Astrocyte (in vitro differentiated cells and primary cell): ENCODE measurements around the gene CC2D1B. TPM values are rescaled to one million over a fixed set of nuclear protein-coding genes. Genes with fewer than 3 reads are reported as not detected.
A peak's percentile ranks its signal among the peaks of the same experiment; 100 is the strongest.

Experiments
- DNase-seq: peaks from one replicate; pipeline ENCODE4 v3.0.0-alpha.2; 2010; ENCODE audit warnings: low read depth
- FAIRE-seq: peaks from 2 replicates; lab custom pipeline; 2011; peaks lifted over from hg19 to GRCh38; lab: Jason Lieb, UNC
- H2AFZ ChIP-seq: 2 replicates; pipeline ENCODE4 v1.6.0; 2012; ENCODE audit warnings: low read depth, low read length, inconsistent platforms
- H3K27ac ChIP-seq: 2 replicates; pipeline ENCODE4 v1.5.1; 2011; ENCODE audit warnings: low read depth, low read length, inconsistent platforms
- H3K27me3 ChIP-seq: 2 replicates; pipeline ENCODE4 v1.6.0; 2011; ENCODE audit warnings: low read length, inconsistent platforms; ENCODE audit not compliant: insufficient read depth
- H3K36me3 ChIP-seq: 2 replicates; pipeline ENCODE4 v1.5.1; 2011; ENCODE audit warnings: low read length, inconsistent platforms; ENCODE audit not compliant: insufficient read depth
- H3K4me1 ChIP-seq: 2 replicates; pipeline ENCODE4 v1.5.1; 2011; ENCODE audit warnings: low read length, inconsistent platforms; ENCODE audit not compliant: insufficient read depth
- H3K4me2 ChIP-seq: 2 replicates; pipeline ENCODE4 v1.6.0; 2012; ENCODE audit warnings: low read length, inconsistent platforms
- H3K4me3 ChIP-seq: 2 replicates; pipeline ENCODE4 v1.5.1; 2011; ENCODE audit warnings: low read depth, mild to moderate bottlenecking, low read length, inconsistent platforms; ENCODE audit not compliant: insufficient read depth
- H3K79me2 ChIP-seq: 2 replicates; pipeline ENCODE4 v1.6.0; 2012; ENCODE audit warnings: mild to moderate bottlenecking, low read length, inconsistent platforms; ENCODE audit not compliant: insufficient read depth
- H3K9ac ChIP-seq: 2 replicates; pipeline ENCODE4 v1.6.0; 2012; ENCODE audit warnings: mild to moderate bottlenecking, low read length, inconsistent platforms
- H3K9me3 ChIP-seq: 2 replicates; pipeline ENCODE4 v1.5.1; 2012; ENCODE audit warnings: low read depth, mild to moderate bottlenecking, low read length, inconsistent platforms; ENCODE audit not compliant: insufficient read depth
- H4K20me1 ChIP-seq: 2 replicates; pipeline ENCODE4 v1.6.0; 2012; ENCODE audit warnings: low read length, inconsistent platforms; ENCODE audit not compliant: insufficient read depth
- H3K27ac Mint-ChIP-seq: one replicate; pipeline ENCODE4 v1.8.0; 2021; ENCODE audit warnings: mild to moderate bottlenecking, mixed read lengths; ENCODE audit not compliant: unreplicated experiment
- H3K27me3 Mint-ChIP-seq: one replicate; pipeline ENCODE4 v1.8.0; 2021; ENCODE audit warnings: low read depth, mixed read lengths; ENCODE audit not compliant: unreplicated experiment
- H3K36me3 Mint-ChIP-seq: one replicate; pipeline ENCODE4 v1.8.0; 2021; ENCODE audit warnings: low read depth, mixed read lengths; ENCODE audit not compliant: unreplicated experiment
- H3K4me1 Mint-ChIP-seq: one replicate; pipeline ENCODE4 v1.8.0; 2021; ENCODE audit warnings: low read depth, mixed read lengths; ENCODE audit not compliant: unreplicated experiment
- H3K4me3 Mint-ChIP-seq: one replicate; pipeline ENCODE4 v1.8.0; 2021; ENCODE audit warnings: mild to moderate bottlenecking, moderate library complexity, mixed read lengths; ENCODE audit not compliant: unreplicated experiment
- H3K9me3 Mint-ChIP-seq: one replicate; pipeline ENCODE4 v1.8.0; 2021; ENCODE audit warnings: mild to moderate bottlenecking, mixed read lengths; ENCODE audit not compliant: unreplicated experiment
- EZH2 ChIP-seq: IDR thresholded peaks from 2 replicates; pipeline ENCODE4 v1.6.1; 2012; ENCODE audit warnings: mild to moderate bottlenecking, low read length, inconsistent platforms; ENCODE audit not compliant: insufficient read depth
- total RNA-seq: library from RNA; stranded (reverse); gene quantifications from 2 replicates; pipeline ENCODE4 v1.2.1, GENCODE V29; 2021
- TF ChIP-seq, protein P1 (sequence below): IDR thresholded peaks from 2 replicates; pipeline ENCODE4 v1.5.1; 2011; ENCODE audit warnings: low read depth, mild to moderate bottlenecking, inconsistent platforms, low read length, moderate library complexity; ENCODE audit not compliant: insufficient read depth

CC2D1B gene
- total RNA-seq, 1 donor from 2014 or later = 25.6 TPM

GRCh38 chr1:52334906-52335528 is 31.0 kb downstream of the CC2D1B start:
- Mint-ChIP-seq H3K4me3 (no peak overlapping the region), H3K9me3 (no peaks in the 10 kb centered on the region), H3K4me1 (no peaks in the 10 kb centered on the region), H3K36me3 (peaks cover 4% of the 10 kb centered on the region), H3K27ac (peak overlapping the region; percentile 12), H3K27me3 (no peaks in the 10 kb centered on the region)
- no peaks in the 10 kb centered on the region for H4K20me1 ChIP-seq
- H3K36me3 ChIP-seq = no peaks in the 10 kb centered on the region
- no peak overlapping the region for H3K4me2 ChIP-seq
- H2AFZ ChIP-seq = no peak overlapping the region
- TF ChIP-seq EZH2 = no peak
- TF ChIP-seq, protein P1, sequence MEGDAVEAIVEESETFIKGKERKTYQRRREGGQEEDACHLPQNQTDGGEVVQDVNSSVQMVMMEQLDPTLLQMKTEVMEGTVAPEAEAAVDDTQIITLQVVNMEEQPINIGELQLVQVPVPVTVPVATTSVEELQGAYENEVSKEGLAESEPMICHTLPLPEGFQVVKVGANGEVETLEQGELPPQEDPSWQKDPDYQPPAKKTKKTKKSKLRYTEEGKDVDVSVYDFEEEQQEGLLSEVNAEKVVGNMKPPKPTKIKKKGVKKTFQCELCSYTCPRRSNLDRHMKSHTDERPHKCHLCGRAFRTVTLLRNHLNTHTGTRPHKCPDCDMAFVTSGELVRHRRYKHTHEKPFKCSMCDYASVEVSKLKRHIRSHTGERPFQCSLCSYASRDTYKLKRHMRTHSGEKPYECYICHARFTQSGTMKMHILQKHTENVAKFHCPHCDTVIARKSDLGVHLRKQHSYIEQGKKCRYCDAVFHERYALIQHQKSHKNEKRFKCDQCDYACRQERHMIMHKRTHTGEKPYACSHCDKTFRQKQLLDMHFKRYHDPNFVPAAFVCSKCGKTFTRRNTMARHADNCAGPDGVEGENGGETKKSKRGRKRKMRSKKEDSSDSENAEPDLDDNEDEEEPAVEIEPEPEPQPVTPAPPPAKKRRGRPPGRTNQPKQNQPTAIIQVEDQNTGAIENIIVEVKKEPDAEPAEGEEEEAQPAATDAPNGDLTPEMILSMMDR = no peak
- no peak overlapping the region for H3K9ac ChIP-seq
- no peak overlapping the region for H3K27ac ChIP-seq
- H3K4me1 ChIP-seq = no peaks in the 10 kb centered on the region
- H3K4me3 ChIP-seq = no peak overlapping the region
- DNase-seq (no peak), FAIRE-seq (no peak)
- H3K27me3 ChIP-seq = no peaks in the 10 kb centered on the region
- H3K79me2 ChIP-seq = no peaks in the 10 kb centered on the region
- H3K9me3 ChIP-seq = no peaks in the 10 kb centered on the region

GRCh38 chr1:52332411-52332810 is 33.6 kb downstream of the CC2D1B start:
- H3K4me1 Mint-ChIP-seq = peaks cover 6% of the 10 kb centered on the region
- no peaks in the 10 kb centered on the region for H3K27me3 Mint-ChIP-seq
- H3K9me3 Mint-ChIP-seq = no peaks in the 10 kb centered on the region
- no peak for FAIRE-seq
- H3K4me2 ChIP-seq = no peak overlapping the region
- H3K4me3 ChIP-seq = no peak overlapping the region
- H3K4me3 Mint-ChIP-seq = no peak overlapping the region
- no peaks in the 10 kb centered on the region for H3K79me2 ChIP-seq
- no peak for DNase-seq
- H3K27me3 ChIP-seq = no peaks in the 10 kb centered on the region
- no peak overlapping the region for H3K27ac Mint-ChIP-seq
- no peak overlapping the region for H3K27ac ChIP-seq
- no peak overlapping the region for H2AFZ ChIP-seq
- no peaks in the 10 kb centered on the region for H3K9me3 ChIP-seq
- H4K20me1 ChIP-seq = no peaks in the 10 kb centered on the region
- no peaks in the 10 kb centered on the region for H3K36me3 ChIP-seq
- H3K36me3 Mint-ChIP-seq = peaks cover 4% of the 10 kb centered on the region
- H3K9ac ChIP-seq = no peak overlapping the region
- no peak for TF ChIP-seq EZH2
- TF ChIP-seq, protein P1 = no peak
- no peaks in the 10 kb centered on the region for H3K4me1 ChIP-seq

GRCh38 chr1:52328615-52329014 is 37.4 kb downstream of the CC2D1B start:
- no peaks in the 10 kb centered on the region for H3K4me1 ChIP-seq
- H2AFZ ChIP-seq = no peak overlapping the region
- H3K36me3 ChIP-seq = no peaks in the 10 kb centered on the region
- Mint-ChIP-seq H3K27me3 (no peaks in the 10 kb centered on the region), H3K4me3 (no peak overlapping the region), H3K9me3 (no peaks in the 10 kb centered on the region), H3K4me1 (peaks cover 6% of the 10 kb centered on the region), H3K36me3 (no peaks in the 10 kb centered on the region), H3K27ac (no peak overlapping the region)
- no peak for FAIRE-seq
- peak; percentile 16 for DNase-seq
- H3K9ac ChIP-seq = no peak overlapping the region
- H3K4me2 ChIP-seq = no peak overlapping the region
- H4K20me1 ChIP-seq = no peaks in the 10 kb centered on the region
- H3K9me3 ChIP-seq = no peaks in the 10 kb centered on the region
- no peak for TF ChIP-seq EZH2
- TF ChIP-seq, protein P1 = no peak
- no peaks in the 10 kb centered on the region for H3K79me2 ChIP-seq
- no peak overlapping the region for H3K4me3 ChIP-seq
- H3K27me3 ChIP-seq = no peaks in the 10 kb centered on the region
- H3K27ac ChIP-seq = no peak overlapping the region
